Measurements from ENCODE around the gene DGKE. TPM values are rescaled to one million over a fixed set of nuclear protein-coding genes. Genes with fewer than 3 reads are reported as not detected.
A peak's percentile ranks its signal among the peaks of the same experiment; 100 is the strongest.

DGKE gene
- total and polyA plus RNA-seq, 2 of the 13 experiments (the other 11 are each of a cell fraction or from before 2014, with no cell fraction given): 3.2 to 5.3 TPM

- H3K4me1 ChIP-seq (ENCODE audit: insufficient read depth, low read length): peaks cover 25% of the 10 kb centered on the region
- no peaks in the 10 kb centered on the region for H4K20me1 ChIP-seq (ENCODE audit: insufficient read depth, low read length)
- peak; percentile 40 for ATAC-seq
- H3K36me3 ChIP-seq (replicated peaks in 1 of 2; ENCODE audit: control insufficient read depth in 1 of 2, insufficient read depth in 2 of 2, low read length in 2 of 2): no peaks in the 10 kb centered on the region
- H3K9me3 ChIP-seq (ENCODE audit: low read length): no peaks in the 10 kb centered on the region
- H3K27me3 ChIP-seq (ENCODE audit: control insufficient read depth in 1 of 2, insufficient read depth in 2 of 2, low read length in 2 of 2): peaks cover 0 to 12% of the 10 kb centered on the region in 2 experiments; a peak in 2 of 5 replicates
- H3K79me2 ChIP-seq (ENCODE audit: insufficient read depth, low read length): no peaks in the 10 kb centered on the region
- ChIA-PET CTCF (ENCODE audit: low intra/inter-chr PET ratio, low total read pairs) (no interaction called here), POLR2A (no interaction called here)
- H3K4me2 ChIP-seq (ENCODE audit: low read depth, low read length): peak overlapping the region; percentile 37
- TF ChIP-seq ZNF224 (CRISPR knock-in tag; IDR thresholded peaks at IDR 0.05): no peak
- TF ChIP-seq AFF4 (CRISPR knock-in tag; IDR thresholded peaks at IDR 0.05): no peak
- TF ChIP-seq SNAPC5 (CRISPR knock-in tag; IDR thresholded peaks at IDR 0.05; ENCODE audit: borderline replicate concordance): no peak
- no peak for TF ChIP-seq CBX1 (IDR thresholded peaks at IDR 0.05; ENCODE audit: low read depth)
- TF ChIP-seq GMEB2 (CRISPR knock-in tag; IDR thresholded peaks at IDR 0.05; ENCODE audit: low read depth): no peak
- TF ChIP-seq IRF2 (CRISPR knock-in tag; IDR thresholded peaks at IDR 0.05): no peak
- no peak for TF ChIP-seq SALL2 (CRISPR knock-in tag; IDR thresholded peaks at IDR 0.05)
- no peak for TF ChIP-seq ZSCAN21 (CRISPR knock-in tag; IDR thresholded peaks at IDR 0.05; ENCODE audit: borderline replicate concordance)
- TF ChIP-seq ARID3A (IDR thresholded peaks at IDR 0.05; ENCODE audit: low read depth, low read length): no peak
- TF ChIP-seq NR3C1 (CRISPR knock-in tag; IDR thresholded peaks at IDR 0.05): no peak
- no peak for TF ChIP-seq CHD4 (IDR thresholded peaks at IDR 0.05; ENCODE audit: borderline replicate concordance, low read length)
- no peak overlapping the region for H3K9ac ChIP-seq (ENCODE audit: insufficient read depth, low read depth, low read length)
- no peak for DNase-seq (ENCODE audit: low spot score)
- in situ Hi-C loops (cut with HindIII; ENCODE audit: extremely low pct_ligation_motif_present, low pct_unique_long_range_greater_than_20kb): no loop called here
- WGBS (ENCODE audit: low lambda C conversion rate): 24% methylated on average over 3 of the region's 3 CpGs
- intact Hi-C loops (cut with micrococcal nuclease; ENCODE audit: unreplicated experiment): no loop called here
- FAIRE-seq: no peak
- H3K27ac ChIP-seq (ENCODE audit: extremely low read length, insufficient read depth, low read length): no peak overlapping the region
- H2AFZ ChIP-seq (ENCODE audit: low read length): peak overlapping the region; percentile 6
- H3K4me3 ChIP-seq (replicated peaks in 1 of 3; ENCODE audit: insufficient read depth in 1 of 3, low read depth in 2 of 3, low read length in 3 of 3): no peak overlapping the region
- BruUV-seq (replicated peaks): no TSS peak
These were observed 25.4 kb upstream of the DGKE start for GRCh38 chr17:56808503-56808902.

Data from HepG2 (cell line).